NCI-H69 (cell line): ENCODE data around the gene HNF1A.

Experiments used
- DNase-seq: peaks from one replicate; lab custom pipeline; 2025; lab: John Stamatoyannopoulos, UW

Gene HNF1A

DNA sequence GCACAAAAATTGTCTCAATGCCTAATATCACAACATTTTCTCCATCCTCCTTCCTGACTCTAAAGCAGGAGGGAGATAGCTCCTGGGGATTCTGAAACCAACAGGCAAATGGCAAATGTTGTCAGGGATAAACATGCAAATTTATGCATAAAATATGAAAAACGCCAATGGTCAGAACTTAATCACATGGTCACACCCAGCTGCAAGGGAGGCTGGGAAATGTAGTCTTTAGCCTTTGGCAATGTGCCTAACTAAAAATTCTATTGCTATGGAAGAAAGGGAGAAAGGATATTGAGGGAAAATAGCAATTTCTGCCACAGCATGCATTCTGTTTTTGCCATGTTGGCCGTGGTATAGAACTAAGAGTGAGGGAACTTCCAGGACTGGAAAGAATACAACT, 72.4 kb downstream of the HNF1A start:
- DNase-seq: peak; percentile 25
